Breast epithelium (tissue), 4 donors: ENCODE measurements around the gene RXFP4. TPM values are rescaled to one million over a fixed set of nuclear protein-coding genes. Genes with fewer than 3 reads are reported as not detected.
"Not testable (repeated sequence)": the region's sequence is repeated elsewhere in the genome, so short reads cannot be mapped to it uniquely, and the experiment has no call there.

Experiments
- DNase-seq, 2 donors: peaks; one replicate each; pipeline ENCODE4 v3.0.0-alpha.2; 2019; ENCODE audit warnings: low spot score in 2 of 2
- H3K27ac ChIP-seq, 2 donors: fragments of 200-600 bp; sonication (generic) in 1 of 2; one replicate each; pipeline ENCODE4 v1.5.1; 2016 to 2019; ENCODE audit warnings: mild to moderate bottlenecking in 1 of 2
- H3K27me3 ChIP-seq, 2 donors: fragments of 200-600 bp; sonication (generic) in 1 of 2; one replicate each; pipeline versions ENCODE4 v1.5.1 to v1.6.0; 2017 to 2019; ENCODE audit warnings: control low read depth in 1 of 2, mild to moderate bottlenecking in 1 of 2
- H3K36me3 ChIP-seq: fragments of 200-600 bp; one replicate; pipeline ENCODE4 v1.5.1; 2019
- H3K4me1 ChIP-seq, 2 donors: fragments of 200-600 bp; sonication (generic); one replicate each; pipeline ENCODE4 v1.5.1; 2016 to 2019; ENCODE audit warnings: control low read depth in 1 of 2
- H3K4me3 ChIP-seq, 3 donors: fragments of 200-600 bp; sonication (generic); 1 replicate in 2 of 3; 2 replicates in 1 of 3; pipeline ENCODE4 v1.5.1; 2016 to 2019; ENCODE audit warnings: mild to moderate bottlenecking in 3 of 3, moderate library complexity in 2 of 3
- H3K9me3 ChIP-seq, 2 donors: fragments of 200-600 bp; sonication (generic) in 1 of 2; one replicate each; pipeline ENCODE4 v1.5.1; 2016 to 2019; ENCODE audit warnings: control low read depth in 1 of 2
- CTCF ChIP-seq, 3 donors: fragments of 450-650 bp; IDR thresholded peaks; one replicate each; pipeline ENCODE4 v1.5.1; 2016 to 2017; ENCODE audit warnings: antibody characterized with exemption in 3 of 3, mild to moderate bottlenecking in 3 of 3, moderate library complexity in 3 of 3
- POLR2A ChIP-seq: fragments of 450-650 bp; IDR thresholded peaks from one replicate; pipeline ENCODE4 v1.6.1; 2016; ENCODE audit warnings: antibody characterized with exemption, mild to moderate bottlenecking, moderate library complexity
- POLR2AphosphoS5 ChIP-seq, 3 donors: sonication (generic); formaldehyde crosslinking; IDR thresholded peaks; one replicate each; pipeline ENCODE4 v1.6.1; 2017; ENCODE audit warnings: antibody characterized with exemption in 3 of 3
- intact Hi-C: fragments of 100-400 bp; cut with DNase I; formaldehyde crosslinking; loops from one replicate; pipeline ENCODE4 v1.15.1; 2023; ENCODE audit warnings: low total_unique reads
- total RNA-seq, 3 donors: library from RNA; depleted of rRNA; stranded (reverse); fragments of >200 nt; gene quantifications; one replicate each; pipeline ENCODE4 v1.1.0, GENCODE V29; 2016

RXFP4 gene
- total RNA-seq, 3 donors from 2014 or later = not detected

GRCh38 chr1:155918660-155919059 lies 22.8 kb upstream of the RXFP4 start:
- DNase-seq = no peak
- Histone ChIP-seq H3K4me3 (no peak overlapping the region), H3K27me3 (no peaks in the 10 kb centered on the region), H3K9me3 (no peaks in the 10 kb centered on the region), H3K27ac (no peak overlapping the region), H3K4me1 (no peaks in the 10 kb centered on the region), H3K36me3 (peaks cover 19% of the 10 kb centered on the region)
- TF ChIP-seq POLR2AphosphoS5 (IDR thresholded peaks at IDR 0.05) = no peak
- TF ChIP-seq POLR2A = no peak
- TF ChIP-seq CTCF (IDR thresholded peaks at IDR 0.05) = no peak
- intact Hi-C loops = loop anchor here (5.0 kb wide), 1 partner anchor 674 kb away; the partner anchor contains the start of gene NAXE

- peaks cover 19% of the 10 kb centered on the region for H3K36me3 ChIP-seq
- intact Hi-C loops = loop anchor here (5.0 kb wide), 1 partner anchor 672 kb away; the partner anchor contains the start of gene NAXE
These were observed 21.6 kb upstream of the RXFP4 start for GRCh38 chr1:155919801-155920200.

GRCh38 chr1:155920717-155921116 lies 20.7 kb upstream of the RXFP4 start:
- Histone ChIP-seq H3K27ac (no peak overlapping the region), H3K9me3 (no peaks in the 10 kb centered on the region), H3K4me3 (no peak overlapping the region), H3K4me1 (no peaks in the 10 kb centered on the region), H3K27me3 (no peaks in the 10 kb centered on the region), H3K36me3 (peaks cover 19% of the 10 kb centered on the region)
- TF ChIP-seq POLR2A (no peak), CTCF (IDR thresholded peaks at IDR 0.05) (no peak), POLR2AphosphoS5 (IDR thresholded peaks at IDR 0.05) (no peak)
- intact Hi-C loops = no loop called here
- no peak for DNase-seq

More at GRCh38 chr1:155919801-155920200, 21.6 kb upstream of the RXFP4 start:
- Histone ChIP-seq H3K4me1 (no peaks in the 10 kb centered on the region), H3K9me3 (no peaks in the 10 kb centered on the region), H3K27me3 (no peaks in the 10 kb centered on the region), H3K4me3 (no peak overlapping the region), H3K27ac (no peak overlapping the region)
- TF ChIP-seq CTCF (IDR thresholded peaks at IDR 0.05) = no peak
- no peak for TF ChIP-seq POLR2AphosphoS5 (IDR thresholded peaks at IDR 0.05)
- TF ChIP-seq POLR2A = no peak
- no peak for DNase-seq

GRCh38 chr1:155925506-155925905 lies 15.9 kb upstream of the RXFP4 start:
- H3K4me3 ChIP-seq = no peak overlapping the region
- no peaks in the 10 kb centered on the region for H3K27me3 ChIP-seq

GRCh38 chr1:155929057-155929456 lies 12.4 kb upstream of the RXFP4 start:
- H3K27me3 ChIP-seq = no peaks in the 10 kb centered on the region
- H3K27ac ChIP-seq = no peak overlapping the region
- no peak for DNase-seq
- H3K9me3 ChIP-seq = no peaks in the 10 kb centered on the region
- H3K36me3 ChIP-seq = peaks cover 8% of the 10 kb centered on the region
- peaks cover 12 to 19% of the 10 kb centered on the region in 2 donors for H3K4me1 ChIP-seq
- no peak overlapping the region for H3K4me3 ChIP-seq
- intact Hi-C loops = no loop called here
- no peak for TF ChIP-seq POLR2AphosphoS5 (IDR thresholded peaks at IDR 0.05)
- no peak for TF ChIP-seq CTCF (IDR thresholded peaks at IDR 0.05)
- no peak for TF ChIP-seq POLR2A

More at GRCh38 chr1:155925506-155925905, 15.9 kb upstream of the RXFP4 start:
- Histone ChIP-seq H3K9me3 (no peaks in the 10 kb centered on the region), H3K4me1 (peaks cover 0 to 5% of the 10 kb centered on the region in 2 donors), H3K36me3 (peaks cover 17% of the 10 kb centered on the region), H3K27ac (no peak overlapping the region)
- intact Hi-C loops = no loop called here
- TF ChIP-seq CTCF (IDR thresholded peaks at IDR 0.05) (no peak), POLR2AphosphoS5 (IDR thresholded peaks at IDR 0.05) (no peak), POLR2A (no peak)
- DNase-seq = peak in 1 of 2 donors; percentile 9

- H3K9me3 ChIP-seq, DNase-seq, H3K27me3 ChIP-seq, H3K36me3 ChIP-seq, intact Hi-C loops: not testable (repeated sequence)
- Histone ChIP-seq H3K4me3 (peak overlapping the region in 2 of 3 donors; percentile 20 to 94), H3K27ac (peak overlapping the region in 1 of 2 donors; percentile 62), H3K4me1 (peaks cover 12 to 19% of the 10 kb centered on the region in 2 donors)
These were observed 10.7 kb upstream of the RXFP4 start for GRCh38 chr1:155930725-155931124.
